NAMALWA (cell line): ENCODE results near the gene ZBTB9.
"Not testable (repeated sequence)": the region's sequence is repeated elsewhere in the genome, so short reads cannot be mapped to it uniquely, and the experiment has no call there.

Experiments
- DNase-seq: peaks from one replicate; pipeline ENCODE4 v3.0.0-alpha.2; 2015; ENCODE audit warnings: low spot score

The ZBTB9 gene

GRCh38 chr6:33467091-33467490 lies 12.7 kb downstream of the ZBTB9 start:
- no peak for DNase-seq

- DNase-seq = no peak
Measured at GRCh38 chr6:33469661-33470060, 15.3 kb downstream of the ZBTB9 start.

DNA sequence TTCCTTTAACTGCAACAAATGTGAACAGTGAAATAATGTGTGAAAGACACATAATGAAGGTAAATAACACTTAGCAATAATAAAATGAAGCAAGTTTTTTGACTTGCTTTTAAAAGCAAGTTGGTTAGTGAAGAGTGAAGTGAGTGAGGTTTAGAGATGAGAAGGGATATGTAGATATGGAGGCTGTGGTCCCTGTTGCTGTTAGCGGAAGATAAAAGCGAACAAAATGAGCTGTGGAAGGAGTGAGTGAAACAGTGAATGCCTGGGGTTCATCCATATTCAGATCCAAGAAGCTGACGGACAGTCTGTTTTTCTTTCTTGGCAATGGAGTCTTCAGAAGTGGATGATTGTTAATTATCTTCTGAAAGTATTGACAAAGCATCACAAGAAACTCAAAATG lies 23.5 kb downstream of the ZBTB9 start:
- no peak for DNase-seq

DNA sequence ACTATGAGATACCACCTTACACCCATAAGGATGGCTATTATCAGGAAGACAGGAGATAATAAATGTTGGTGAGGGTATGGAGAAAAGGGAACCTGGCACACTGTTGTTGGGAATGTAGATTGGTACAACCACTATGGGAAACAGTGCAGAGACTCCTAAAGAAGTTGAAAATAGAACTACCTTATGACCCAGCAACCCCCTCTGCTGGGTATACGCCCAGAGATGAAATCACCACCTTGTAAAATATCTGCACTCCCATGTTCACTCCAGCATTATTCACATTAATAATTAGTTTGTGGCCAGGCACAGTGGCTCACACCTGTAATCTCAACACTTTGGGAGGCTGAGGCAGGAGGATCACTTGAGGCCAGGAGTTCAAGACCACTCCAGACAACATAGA lies 26.8 kb downstream of the ZBTB9 start:
- DNase-seq = no peak

- not testable (repeated sequence) for DNase-seq
Measured at GRCh38 chr6:33482620-33483019, 28.2 kb downstream of the ZBTB9 start.

DNA sequence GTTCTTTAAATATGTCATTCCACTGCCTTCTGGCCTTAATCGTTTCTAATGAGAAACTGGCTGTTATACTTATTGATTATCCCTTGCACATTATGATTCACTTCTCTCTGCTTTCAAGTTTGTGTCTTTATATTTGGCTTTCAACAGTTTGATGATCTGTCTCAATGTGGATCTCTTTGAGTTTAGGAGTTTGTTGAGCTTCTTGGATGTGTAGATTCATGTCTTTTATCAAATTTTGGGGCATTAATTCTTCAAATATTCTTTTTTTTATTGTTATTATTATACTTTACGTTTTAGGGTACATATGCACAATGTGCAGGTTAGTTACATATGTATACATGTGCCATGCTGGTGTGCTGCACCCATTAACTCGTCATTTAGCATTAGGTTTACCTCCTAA lies 29.3 kb downstream of the ZBTB9 start:
- no peak for DNase-seq

- not testable (repeated sequence) for DNase-seq
Measured at GRCh38 chr6:33484673-33485262, 30.4 kb downstream of the ZBTB9 start.

DNA sequence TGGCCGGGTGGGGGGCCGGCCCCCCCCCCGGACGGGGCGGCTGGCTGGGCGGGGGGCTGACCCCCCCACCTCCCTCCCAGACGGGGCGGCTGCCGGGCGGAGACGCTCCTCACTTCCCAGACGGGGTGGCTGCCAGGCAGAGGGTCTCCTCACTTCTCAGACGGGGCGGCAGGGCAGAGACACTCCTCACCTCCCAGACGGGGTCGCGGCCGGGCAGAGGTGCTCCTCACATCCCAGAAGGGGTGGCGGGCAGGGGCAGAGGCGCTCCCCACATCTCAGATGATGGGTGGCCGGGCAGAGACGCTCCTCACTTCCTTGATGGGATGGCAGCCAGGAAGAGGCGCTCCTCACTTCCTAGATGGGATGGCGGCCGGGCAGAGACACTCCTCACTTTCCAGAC lies 31.3 kb downstream of the ZBTB9 start:
- DNase-seq = not testable (repeated sequence)

- no peak for DNase-seq
Measured at GRCh38 chr6:33488339-33488738, 34.0 kb downstream of the ZBTB9 start.

- no peak for DNase-seq
Measured at GRCh38 chr6:33490198-33490597, 35.8 kb downstream of the ZBTB9 start.

DNA sequence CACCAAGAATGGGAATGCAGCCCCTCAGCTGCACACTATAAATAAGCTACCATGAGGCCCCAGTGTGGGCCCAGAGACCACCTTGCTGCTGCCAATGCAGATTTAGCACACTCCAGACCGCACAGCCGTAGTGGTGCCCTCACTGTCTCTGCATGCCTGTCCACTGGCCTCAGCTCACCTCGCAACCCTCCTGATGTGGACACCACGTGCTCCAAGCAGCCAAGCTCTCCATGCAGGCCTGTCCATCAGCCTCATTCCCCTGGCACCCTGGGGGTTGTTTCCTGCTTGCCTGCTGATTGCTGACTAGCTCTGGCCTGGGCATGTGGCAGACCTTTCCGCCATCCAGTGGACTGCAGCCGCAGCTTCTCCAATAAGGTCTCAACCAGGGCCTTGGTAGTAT lies 36.2 kb downstream of the ZBTB9 start:
- DNase-seq = no peak

DNA sequence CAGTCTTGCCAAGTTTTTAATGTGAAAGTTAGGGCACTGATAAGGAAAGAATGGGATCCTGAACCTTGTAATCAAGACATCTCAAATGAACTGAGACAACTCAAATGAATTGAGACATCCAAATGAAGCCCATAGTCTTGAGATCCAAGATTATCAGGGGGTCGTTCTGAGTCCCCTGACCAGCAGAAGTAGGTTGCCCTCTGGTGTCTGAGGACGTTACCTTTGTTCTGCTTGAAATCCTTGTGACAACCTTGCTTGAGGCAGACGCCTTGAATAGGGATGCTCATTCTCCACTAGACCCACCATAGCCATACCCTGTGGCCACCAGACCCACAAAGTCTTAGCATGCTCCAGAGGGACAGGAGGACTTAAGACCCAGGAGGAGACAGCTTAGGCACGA lies 37.7 kb downstream of the ZBTB9 start:
- peak; percentile 37 for DNase-seq

DNA sequence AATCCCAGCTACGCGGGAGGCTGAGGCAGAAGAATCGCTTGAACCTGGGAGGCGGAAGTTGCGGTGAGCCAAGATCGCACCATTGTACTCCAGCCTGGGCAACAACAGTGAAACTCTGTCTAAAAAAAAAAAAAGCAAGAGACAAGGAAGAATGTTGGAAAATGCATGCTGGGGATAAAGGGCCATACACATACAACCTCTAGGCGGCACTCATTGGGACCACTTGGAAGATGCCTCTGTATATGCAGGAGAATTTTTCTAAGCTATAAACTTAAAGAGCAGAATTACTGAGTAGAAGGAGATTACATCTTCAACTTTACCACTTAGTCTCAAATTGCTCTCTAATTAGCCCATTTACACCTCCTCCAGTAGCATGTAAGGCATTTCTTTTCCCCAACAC lies 42.8 kb downstream of the ZBTB9 start:
- DNase-seq = no peak

DNA sequence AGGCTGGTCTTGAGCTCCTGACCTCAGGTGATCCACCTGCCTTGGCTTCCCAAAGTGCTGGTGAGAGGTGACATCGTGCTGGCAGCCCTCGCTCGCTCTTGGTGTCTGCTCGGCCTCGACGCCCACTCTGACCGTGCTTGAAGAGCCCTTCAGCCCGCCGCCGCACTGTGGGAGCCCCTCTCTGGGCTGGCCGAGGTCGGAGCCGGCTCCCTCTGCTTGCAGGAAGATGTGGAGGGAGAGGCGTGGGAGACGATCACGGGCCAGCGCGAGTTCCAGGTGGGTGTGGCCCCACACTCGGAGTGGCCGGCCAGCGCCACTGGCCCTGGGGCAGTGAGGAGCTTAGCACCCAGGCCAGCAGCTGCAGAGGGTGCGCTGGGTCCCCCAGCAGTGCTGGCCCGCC lies 48.1 kb downstream of the ZBTB9 start:
- no peak for DNase-seq

- DNase-seq = no peak
Measured at GRCh38 chr6:33504486-33504885, 50.1 kb downstream of the ZBTB9 start.

GRCh38 chr6:33505548-33506370 lies 51.4 kb downstream of the ZBTB9 start:
- no peak for DNase-seq
